SK-N-MC (cell line): Measurements from ENCODE around the gene STRN4.
"Not testable (repeated sequence)": the region's sequence is repeated elsewhere in the genome, so short reads cannot be mapped to it uniquely, and the experiment has no call there.

Source experiments
- EZH2 ChIP-seq: fragments of 200-600 bp; sonication (generic); IDR thresholded peaks from one replicate; pipeline ENCODE4 v1.6.1; 2017; ENCODE audit warnings: antibody characterized with exemption
- FOXP2 ChIP-seq: optimal IDR thresholded peaks from 2 replicates; pipeline ENCODE3; 2011; ENCODE audit warnings: mild to moderate bottlenecking, moderate library complexity; ENCODE audit not compliant: insufficient read depth; ENCODE audit errors: extremely low read length, control extremely low read depth
- POLR2AphosphoS5 ChIP-seq: IDR thresholded peaks from 2 replicates; pipeline ENCODE4 v1.6.1; 2012; ENCODE audit warnings: mild to moderate bottlenecking, low read depth, low read length, borderline replicate concordance

DNA sequence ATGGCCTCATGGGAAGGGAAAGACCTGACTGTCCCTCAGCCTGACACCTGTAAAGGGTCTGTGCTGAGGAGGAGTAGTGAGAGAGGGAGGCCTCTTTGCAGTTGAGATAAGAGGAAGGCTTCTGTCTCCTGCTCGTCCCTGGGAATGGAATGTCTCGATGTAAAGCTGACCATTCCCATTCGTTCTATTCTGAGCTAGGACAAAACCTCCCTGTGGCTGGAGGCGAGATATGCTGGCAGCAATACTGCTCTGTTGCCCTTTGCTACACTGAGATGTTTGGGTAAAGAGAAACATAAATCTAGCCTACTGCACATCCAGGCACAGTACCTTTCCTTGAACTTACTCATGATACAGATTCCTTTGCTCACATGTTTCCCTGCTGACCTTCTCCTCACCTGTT is 22.5 kb upstream of the STRN4 start:
- not testable (repeated sequence) for TF ChIP-seq EZH2, POLR2AphosphoS5, FOXP2
